ENCODE data around the gene MXD4.

GRCh38 chr4:2252530-2253091 lies 9.3 kb downstream of the MXD4 start:
- TF ChIP-seq CTCF (conservative IDR thresholded peaks at IDR 0.05 in 1 of 2, IDR thresholded peaks at IDR 0.05 in 1 of 2; ENCODE audit: low read depth in 1 of 2, low read length in 2 of 2) (no peak), EZH2 (IDR thresholded peaks at IDR 0.05; ENCODE audit: low read length, missing control alignments) (no peak)

Data from fibroblast of lung (primary cell).